H1 (cell line): ENCODE data around the gene ABHD16B. TPM values are rescaled to one million over a fixed set of nuclear protein-coding genes. Genes with fewer than 3 reads are reported as not detected.

Source experiments
- CTCF ChIA-PET: fragments of 300-600 bp; sonication (Branson Sonifier 250); formaldehyde crosslinking; loops from one replicate; lab custom pipeline; 2021; ENCODE audit not compliant: partially characterized antibody; lab: Charles Lee
- POLR2A ChIA-PET: fragments of 300-600 bp; sonication (Branson Sonifier 250); formaldehyde crosslinking; loops from one replicate; lab custom pipeline; 2021; ENCODE audit warnings: inconsistent platforms; ENCODE audit not compliant: partially characterized antibody; lab: Charles Lee
- DNase-seq, 2 experiments: peaks; one replicate each; pipeline versions ENCODE4 v3.0.0 to v3.0.0-alpha.2; 2010 to 2022; ENCODE audit warnings: low spot score in 2 of 2, low read depth in 1 of 2, mixed read lengths in 1 of 2
- FAIRE-seq: peaks from 2 replicates; lab custom pipeline; 2011; peaks lifted over from hg19 to GRCh38; lab: Jason Lieb, UNC
- H2AFZ ChIP-seq: 2 replicates; pipeline ENCODE4 v1.8.1; 2012; ENCODE audit warnings: low read length, inconsistent platforms
- H2AK5ac ChIP-seq: 2 replicates; pipeline ENCODE4 v1.6.1; 2013; ENCODE audit warnings: low read depth, low read length
- H2BK120ac ChIP-seq: replicated peaks from 2 replicates; pipeline ENCODE3; 2013; ENCODE audit warnings: low read depth, low read length, inconsistent platforms
- H2BK12ac ChIP-seq: 2 replicates; pipeline ENCODE4 v1.6.1; 2013; ENCODE audit warnings: low read depth, low read length
- H2BK15ac ChIP-seq: 2 replicates; pipeline ENCODE4 v1.6.1; 2013; ENCODE audit warnings: low read length
- H2BK20ac ChIP-seq: 2 replicates; pipeline ENCODE4 v1.6.1; 2013; ENCODE audit warnings: low read length
- H2BK5ac ChIP-seq: 2 replicates; pipeline ENCODE4 v1.6.1; 2013; ENCODE audit warnings: low read depth, low read length
- H3K14ac ChIP-seq: 2 replicates; pipeline ENCODE4 v1.6.1; 2013; ENCODE audit warnings: inconsistent platforms; ENCODE audit not compliant: insufficient read length
- H3K18ac ChIP-seq: 2 replicates; pipeline ENCODE4 v1.6.1; 2013; ENCODE audit warnings: low read length; ENCODE audit errors: extremely low read depth
- H3K23ac ChIP-seq: 2 replicates; pipeline ENCODE4 v1.6.1; 2013; ENCODE audit warnings: inconsistent platforms; ENCODE audit not compliant: insufficient read length
- H3K23me2 ChIP-seq: 2 replicates; pipeline ENCODE4 v1.6.1; 2013; ENCODE audit warnings: low read depth, low read length
- H3K27ac ChIP-seq: 2 replicates; pipeline ENCODE4 v1.6.1; 2011; ENCODE audit warnings: low read depth, low read length, inconsistent platforms
- H3K27me3 ChIP-seq, 4 experiments: replicated peaks in 1 of 4; 1 replicate in 1 of 4; 2 replicates in 3 of 4; pipeline versions ENCODE4 v1.6.1 to v1.8.1; 2011 to 2013; ENCODE audit warnings: low read length in 3 of 4, mild to moderate bottlenecking in 3 of 4, inconsistent platforms in 2 of 4, mixed read lengths in 2 of 4, moderate library complexity in 1 of 4; ENCODE audit not compliant: control insufficient read depth in 3 of 4, insufficient read depth in 3 of 4; ENCODE audit errors: extremely low read depth in 1 of 4
- H3K36me3 ChIP-seq, 4 experiments: 2 replicates each; pipeline versions ENCODE4 v1.6.1 to v1.8.1; 2011 to 2013; ENCODE audit warnings: mild to moderate bottlenecking in 4 of 4, low read length in 3 of 4, moderate library complexity in 2 of 4, control low read depth in 1 of 4, inconsistent platforms in 1 of 4; ENCODE audit not compliant: insufficient read depth in 4 of 4, control insufficient read depth in 2 of 4
- H3K4ac ChIP-seq: replicated peaks from 2 replicates; pipeline ENCODE3; 2013; ENCODE audit warnings: low read length, low read depth, mixed read lengths, inconsistent platforms; ENCODE audit not compliant: insufficient read length
- H3K4me1 ChIP-seq, 4 experiments: replicated peaks in 1 of 4; 1 replicate in 1 of 4; 2 replicates in 3 of 4; pipeline versions ENCODE4 v1.6.1 to v1.8.1; 2011 to 2013; ENCODE audit warnings: low read length in 3 of 4, inconsistent platforms in 2 of 4, mixed read lengths in 1 of 4; ENCODE audit not compliant: insufficient read depth in 4 of 4, control insufficient read depth in 3 of 4
- H3K4me2 ChIP-seq, 2 experiments: 2 replicates each; pipeline versions ENCODE4 v1.6.1 to v1.8.1; 2011 to 2013; ENCODE audit warnings: low read depth in 2 of 2, low read length in 2 of 2, control low read depth in 1 of 2, inconsistent platforms in 1 of 2, mild to moderate bottlenecking in 1 of 2; ENCODE audit not compliant: insufficient read depth in 1 of 2
- H3K4me3 ChIP-seq, 4 experiments: fragments of 200-600, 300-600 bp in 1 of 4; sonication (generic), shearing (Covaris generic), sonication (Bioruptor Twin) in 1 of 4; 2 replicates each; pipeline versions ENCODE4 v1.5.1 to v1.8.1; 2011 to 2016; ENCODE audit warnings: low read length in 4 of 4, low read depth in 3 of 4, control low read depth in 2 of 4, inconsistent platforms in 2 of 4, mild to moderate bottlenecking in 2 of 4, mixed read lengths in 1 of 4, moderate library complexity in 1 of 4; ENCODE audit not compliant: insufficient read depth in 2 of 4; ENCODE audit errors: extremely low read depth in 1 of 4
- H3K56ac ChIP-seq: replicated peaks from 2 replicates; pipeline ENCODE3; 2013; ENCODE audit warnings: low read depth, mild to moderate bottlenecking, mixed read lengths, low read length, inconsistent platforms; ENCODE audit not compliant: insufficient read length
- H3K79me1 ChIP-seq: 2 replicates; pipeline ENCODE4 v1.6.1; 2013; ENCODE audit warnings: low read depth, low read length, control low read depth
- H3K79me2 ChIP-seq, 2 experiments: 2 replicates each; pipeline versions ENCODE4 v1.6.1 to v1.8.1; 2012 to 2013; ENCODE audit warnings: low read length in 2 of 2, mild to moderate bottlenecking in 2 of 2, inconsistent platforms in 1 of 2; ENCODE audit not compliant: insufficient read depth in 2 of 2, control insufficient read depth in 1 of 2
- H3K9ac ChIP-seq, 4 experiments: replicated peaks in 1 of 4; 1 replicate in 1 of 4; 2 replicates in 3 of 4; pipeline versions ENCODE4 v1.6.1 to v1.8.1; 2011 to 2013; ENCODE audit warnings: low read depth in 3 of 4, low read length in 3 of 4, control low read depth in 2 of 4, mild to moderate bottlenecking in 2 of 4, moderate library complexity in 2 of 4, inconsistent platforms in 1 of 4; ENCODE audit errors: extremely low read depth in 1 of 4
- H3K9me3 ChIP-seq, 2 experiments: 2 replicates each; pipeline versions ENCODE4 v1.6.1 to v1.8.1; 2012 to 2013; ENCODE audit warnings: mild to moderate bottlenecking in 2 of 2, moderate library complexity in 2 of 2, control low read depth in 1 of 2, inconsistent platforms in 1 of 2, low read depth in 1 of 2, low read length in 1 of 2, mixed read lengths in 1 of 2; ENCODE audit not compliant: insufficient read depth in 2 of 2
- H4K20me1 ChIP-seq, 2 experiments: replicated peaks in 1 of 2; 2 replicates each; pipeline versions ENCODE3 to v1.8.1; 2011 to 2013; ENCODE audit warnings: inconsistent platforms in 2 of 2, low read length in 2 of 2, mild to moderate bottlenecking in 1 of 2; ENCODE audit not compliant: insufficient read depth in 2 of 2, control insufficient read depth in 1 of 2
- H4K5ac ChIP-seq: 2 replicates; pipeline ENCODE4 v1.6.1; 2013; ENCODE audit warnings: low read length, low read depth, mixed read lengths, inconsistent platforms; ENCODE audit not compliant: insufficient read length
- H4K8ac ChIP-seq: 2 replicates; pipeline ENCODE4 v1.8.0; 2013; ENCODE audit warnings: mild to moderate bottlenecking, moderate library complexity, low read length, inconsistent platforms; ENCODE audit not compliant: insufficient read depth; ENCODE audit errors: extremely low read depth
- H4K91ac ChIP-seq: replicated peaks from 2 replicates; pipeline ENCODE3; 2013; ENCODE audit warnings: low read length, mixed read lengths, inconsistent platforms; ENCODE audit not compliant: insufficient read length
- CEBPB ChIP-seq: IDR thresholded peaks from 2 replicates; pipeline ENCODE4 v1.6.1; 2012; ENCODE audit warnings: low read depth, low read length
- HDAC6 ChIP-seq: IDR thresholded peaks from one replicate; pipeline ENCODE4 v1.7.1; 2012; ENCODE audit warnings: low read depth, mild to moderate bottlenecking, inconsistent platforms, low read length, moderate library complexity
- RAD21 ChIP-seq, 2 experiments: IDR thresholded peaks in 1 of 2; conservative IDR thresholded peaks in 1 of 2; 2 replicates each; pipeline ENCODE4 v1.6.1; 2011; ENCODE audit warnings: low read depth in 2 of 2, low read length in 2 of 2, improper control_type of control experiment in 1 of 2, inconsistent platforms in 1 of 2, mild to moderate bottlenecking in 1 of 2, moderate library complexity in 1 of 2
- WGBS, 2 experiments: shearing (Covaris generic) in 1 of 2; methylation state at CpG; one replicate each; pipeline versions ENCODE4 v1.1.6 to v1.1.7; 2013 to 2015; ENCODE audit warnings: low lambda C conversion rate in 2 of 2, mixed read lengths in 2 of 2, inconsistent platforms in 1 of 2, low coverage in 1 of 2, missing lambda C conversion rate in 1 of 2; ENCODE audit not compliant: insufficient replicate concordance in 2 of 2, insufficient coverage in 1 of 2, insufficient read length in 1 of 2; ENCODE audit errors: extremely low coverage in 1 of 2, missing lambda C conversion rate in 1 of 2; 5-methylcytosine and 5-hydroxymethylcytosine counted together
- polyA plus RNA-seq, 7 experiments: library from polyadenylated mRNA; depleted of rRNA in 3 of 7; stranded (reverse) in 5 of 7; unstranded in 2 of 7; fragments of >200 nt in 5 of 7; fragments of 200-250 nt in 2 of 7; gene quantifications; 1 replicate in 5 of 7; 2 replicates in 1 of 7; 4 replicates in 1 of 7; pipeline versions ENCODE4 v1.2.1 to v1.2.3, GENCODE V29; 2011 to 2013; ENCODE audit warnings: missing spikeins in 2 of 7, mixed read lengths in 2 of 7
- total RNA-seq: library from RNA; stranded (reverse); fragmentation: NEBNext Ultra II Directional; extraction: Animal tissue kit (Norgen Biotek cat#: 25700); gene quantifications from 2 replicates; pipeline ENCODE4 v1.2.1, GENCODE V29; 2021
- TF ChIP-seq, protein P1 (sequence below): IDR thresholded peaks from 2 replicates; pipeline ENCODE4 v1.6.1; 2012; ENCODE audit warnings: inconsistent platforms

ABHD16B gene
- total and polyA plus RNA-seq, 2 of the 8 experiments (the other 6 are each of a cell fraction or from before 2014, with no cell fraction given) = not detected

GRCh38 chr20:63884506-63885263 lies 23.4 kb downstream of the ABHD16B start:
- no peak overlapping the region; the same call in 1 of the 2 replicates for H2BK5ac ChIP-seq
- H3K4me1 ChIP-seq = no peaks in the 10 kb centered on the region
- WGBS, 2 experiments = 96% methylated on average over 21 of the region's 21 CpGs; no CpG with 5 or more reads in 1 of the 2 experiments
- ChIA-PET CTCF (interaction anchor here (0.6 to 4.7 kb wide), 5 partner anchors 9 to 330 kb away, joined by 3 to 18 read pairs (median 4); no protein-coding TSS in a partner anchor), POLR2A (interaction anchor here (0.6 to 3.5 kb wide), 4 partner anchors 8 to 255 kb away, joined by 3 to 19 read pairs (median 4); partner anchors contain the start of gene DNAJC5)
- H3K36me3 ChIP-seq = peaks cover 8 to 35% (median 18%) of the 10 kb centered on the region in 4 experiments
- no peak overlapping the region for H3K18ac ChIP-seq
- H3K56ac ChIP-seq = no peak overlapping the region
- no peak for FAIRE-seq
- H4K8ac ChIP-seq = no peak overlapping the region; the same call in 1 of the 2 replicates
- no peak overlapping the region for H2AFZ ChIP-seq
- no peak overlapping the region for H4K91ac ChIP-seq
- no peak overlapping the region for H2BK20ac ChIP-seq
- H4K20me1 ChIP-seq = peaks cover 11 to 29% of the 10 kb centered on the region in 2 experiments
- no peaks in the 10 kb centered on the region for H3K27me3 ChIP-seq
- no peak overlapping the region for H3K4me2 ChIP-seq
- no peak overlapping the region for H2BK15ac ChIP-seq
- H3K9ac ChIP-seq = no peak overlapping the region
- H3K79me2 ChIP-seq = peaks cover 0 to 2% of the 10 kb centered on the region in 2 experiments; a peak in 1 of 4 replicates
- no peaks in the 10 kb centered on the region for H3K23me2 ChIP-seq
- H3K14ac ChIP-seq = no peak overlapping the region
- H3K27ac ChIP-seq = no peak overlapping the region
- H4K5ac ChIP-seq = no peak overlapping the region
- TF ChIP-seq CEBPB (no peak), RAD21 (IDR thresholded peaks at IDR 0.05 in 1 of 2, conservative IDR thresholded peaks at IDR 0.05 in 1 of 2; ENCODE audit: low read depth in 2 of 2, low read length in 2 of 2) (no peak), HDAC6 (no peak)
- TF ChIP-seq, protein P1, sequence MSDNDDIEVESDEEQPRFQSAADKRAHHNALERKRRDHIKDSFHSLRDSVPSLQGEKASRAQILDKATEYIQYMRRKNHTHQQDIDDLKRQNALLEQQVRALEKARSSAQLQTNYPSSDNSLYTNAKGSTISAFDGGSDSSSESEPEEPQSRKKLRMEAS = no peak
- H3K9me3 ChIP-seq = no peaks in the 10 kb centered on the region
- no peak overlapping the region for H2AK5ac ChIP-seq
- H3K4ac ChIP-seq = no peak overlapping the region
- H3K4me3 ChIP-seq = no peak overlapping the region
- H3K79me1 ChIP-seq = peaks cover 21% of the 10 kb centered on the region
- no peak overlapping the region for H2BK12ac ChIP-seq
- no peak for DNase-seq
- no peak overlapping the region for H2BK120ac ChIP-seq
- no peak overlapping the region for H3K23ac ChIP-seq
